Measurements from ENCODE around the gene EEPD1.

GRCh38 chr7:36286688-36287087 lies 133.6 kb downstream of the EEPD1 start:
- TF ChIP-seq CTCF (IDR thresholded peaks at IDR 0.05) (no peak), EZH2phosphoT487 (IDR thresholded peaks at IDR 0.05) (no peak), EZH2 (IDR thresholded peaks at IDR 0.05) (no peak)

All from neural progenitor cell (in vitro differentiated cells).